ENCODE data around the gene FAM149A. TPM values are rescaled to one million over a fixed set of nuclear protein-coding genes. Genes with fewer than 3 reads are reported as not detected.

The FAM149A gene
- 12.2 to 16.1 TPM (median 13.6 TPM) in 3 replicates for total RNA-seq

DNA sequence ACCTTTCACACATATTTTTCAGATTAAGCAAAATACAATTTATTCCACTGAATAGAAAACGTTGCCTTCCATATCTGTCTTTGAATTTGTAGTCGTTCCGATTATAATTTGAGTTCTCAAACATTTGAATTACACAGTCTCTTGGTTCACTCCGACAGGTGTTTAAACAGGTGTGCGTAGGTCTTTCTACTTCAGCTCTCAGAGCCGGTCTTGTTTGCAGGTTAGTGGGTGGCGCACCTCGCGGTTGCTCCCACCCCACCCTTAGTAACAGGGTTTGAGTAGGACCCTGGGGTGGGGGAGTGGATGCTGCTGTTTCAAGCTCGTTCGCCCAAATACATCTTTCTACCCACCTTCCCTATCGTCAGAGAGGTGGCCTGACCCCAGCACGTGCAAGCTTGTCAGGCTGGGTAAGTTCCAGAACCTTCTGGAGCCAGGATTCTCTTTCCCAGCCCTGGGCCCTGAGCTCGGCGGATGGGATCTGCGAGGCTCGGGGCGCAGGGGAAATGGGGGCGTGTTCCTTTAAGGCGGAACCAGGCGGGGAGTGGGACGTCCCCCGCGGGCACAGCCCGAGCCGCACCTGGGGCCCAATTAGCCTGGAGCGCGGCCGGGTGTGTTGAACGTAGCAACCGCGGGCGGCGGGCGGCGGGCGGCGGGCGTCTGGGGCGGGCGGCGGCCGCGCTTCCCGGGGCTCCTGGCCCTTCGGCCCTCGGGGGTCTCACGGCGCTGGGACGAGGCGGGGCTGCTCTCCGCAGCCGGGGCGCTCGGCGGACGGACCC, at the start of gene FAM149A:
TSS of gene FAM149A (plus strand) at position 591 of the 776 bp plus-strand sequence.
- Mint-ChIP-seq H3K4me3 (peak within 1 kb of the TSS; percentile 83), H3K27ac (peak within 1 kb of the TSS; percentile 79), H3K4me1 (peaks cover 21% of the 10 kb centered on the region), H3K36me3 (no peaks in the 10 kb centered on the region), H3K9me3 (no peaks in the 10 kb centered on the region), H3K27me3 (ENCODE audit: low read depth) (peaks cover 32% of the 10 kb centered on the region)
- TF ChIP-seq, protein P1, sequence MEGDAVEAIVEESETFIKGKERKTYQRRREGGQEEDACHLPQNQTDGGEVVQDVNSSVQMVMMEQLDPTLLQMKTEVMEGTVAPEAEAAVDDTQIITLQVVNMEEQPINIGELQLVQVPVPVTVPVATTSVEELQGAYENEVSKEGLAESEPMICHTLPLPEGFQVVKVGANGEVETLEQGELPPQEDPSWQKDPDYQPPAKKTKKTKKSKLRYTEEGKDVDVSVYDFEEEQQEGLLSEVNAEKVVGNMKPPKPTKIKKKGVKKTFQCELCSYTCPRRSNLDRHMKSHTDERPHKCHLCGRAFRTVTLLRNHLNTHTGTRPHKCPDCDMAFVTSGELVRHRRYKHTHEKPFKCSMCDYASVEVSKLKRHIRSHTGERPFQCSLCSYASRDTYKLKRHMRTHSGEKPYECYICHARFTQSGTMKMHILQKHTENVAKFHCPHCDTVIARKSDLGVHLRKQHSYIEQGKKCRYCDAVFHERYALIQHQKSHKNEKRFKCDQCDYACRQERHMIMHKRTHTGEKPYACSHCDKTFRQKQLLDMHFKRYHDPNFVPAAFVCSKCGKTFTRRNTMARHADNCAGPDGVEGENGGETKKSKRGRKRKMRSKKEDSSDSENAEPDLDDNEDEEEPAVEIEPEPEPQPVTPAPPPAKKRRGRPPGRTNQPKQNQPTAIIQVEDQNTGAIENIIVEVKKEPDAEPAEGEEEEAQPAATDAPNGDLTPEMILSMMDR (IDR thresholded peaks at IDR 0.05; ENCODE audit: unreplicated experiment), result no peak
- peak; percentile 31 to 51 for DNase-seq (ENCODE audit: low spot score in 2 of 2, unreplicated experiment in 2 of 2)

DNA sequence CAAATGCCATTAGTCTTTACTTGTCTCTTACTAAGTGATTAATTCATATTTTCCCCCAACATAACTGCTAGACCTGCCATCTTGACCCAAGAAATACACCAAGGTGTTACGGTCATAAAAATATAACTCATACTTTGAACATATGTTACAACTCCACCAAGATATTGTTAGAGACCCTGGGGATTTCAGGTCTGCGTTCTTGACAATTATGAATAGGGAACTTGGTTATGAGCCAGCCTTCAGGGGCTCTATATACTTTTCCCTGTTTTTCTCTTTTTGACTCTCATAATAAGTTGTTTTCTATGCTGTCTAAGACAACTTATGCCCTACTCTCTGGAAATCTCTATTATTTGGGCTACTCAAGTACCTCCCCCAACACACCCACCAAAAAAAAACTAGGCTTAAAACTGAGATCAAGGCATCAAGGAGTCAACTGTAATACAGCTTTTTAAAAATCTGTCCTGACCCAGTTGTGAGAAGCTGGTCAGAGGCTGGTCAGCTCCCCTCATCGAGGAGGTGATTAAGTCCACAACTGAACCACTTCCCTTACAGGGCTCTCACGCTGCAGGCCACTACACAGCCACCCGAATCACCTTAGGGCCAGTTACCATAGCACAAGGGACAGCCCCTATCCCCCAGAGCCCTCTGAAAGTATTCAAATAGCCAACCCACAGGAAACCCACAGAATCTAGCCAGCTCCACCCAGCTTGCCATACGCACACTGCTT, 46.1 kb upstream of the FAM149A start:
- no peak overlapping the region for H3K27ac Mint-ChIP-seq
- DNase-seq (ENCODE audit: low spot score in 2 of 2, unreplicated experiment in 2 of 2), result no peak
- H3K27me3 Mint-ChIP-seq (ENCODE audit: low read depth), result no peaks in the 10 kb centered on the region
- peaks cover 5% of the 10 kb centered on the region for H3K36me3 Mint-ChIP-seq
- H3K4me3 Mint-ChIP-seq, result no peak overlapping the region
- peaks cover 44% of the 10 kb centered on the region for H3K9me3 Mint-ChIP-seq
- H3K4me1 Mint-ChIP-seq, result no peaks in the 10 kb centered on the region
- TF ChIP-seq, protein P1 (IDR thresholded peaks at IDR 0.05; ENCODE audit: unreplicated experiment), result no peak

DNA sequence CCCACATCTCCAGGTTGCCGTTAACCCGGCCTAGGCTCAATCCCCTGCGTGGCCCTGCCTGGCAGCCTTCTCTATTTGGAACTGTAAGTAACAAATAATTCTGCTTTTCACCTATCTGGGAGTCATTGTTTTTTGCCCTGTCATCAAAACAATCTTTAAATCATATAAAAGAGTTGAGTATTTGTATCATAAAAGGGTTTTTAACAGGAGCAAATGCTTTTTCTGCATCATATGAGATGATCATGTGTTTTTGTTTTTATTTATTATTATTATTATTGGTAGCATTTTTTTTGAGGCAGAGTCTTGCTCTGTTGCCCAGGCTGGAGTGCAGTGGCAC, 45.6 kb upstream of the FAM149A start:
- TF ChIP-seq, protein P1 (IDR thresholded peaks at IDR 0.05; ENCODE audit: unreplicated experiment), result no peak
- Mint-ChIP-seq H3K27me3 (ENCODE audit: low read depth) (no peaks in the 10 kb centered on the region), H3K9me3 (peaks cover 47% of the 10 kb centered on the region), H3K4me3 (no peak overlapping the region), H3K36me3 (peaks cover 5% of the 10 kb centered on the region), H3K4me1 (no peaks in the 10 kb centered on the region), H3K27ac (no peak overlapping the region)
- no peak for DNase-seq (ENCODE audit: low spot score in 2 of 2, unreplicated experiment in 2 of 2)

DNA sequence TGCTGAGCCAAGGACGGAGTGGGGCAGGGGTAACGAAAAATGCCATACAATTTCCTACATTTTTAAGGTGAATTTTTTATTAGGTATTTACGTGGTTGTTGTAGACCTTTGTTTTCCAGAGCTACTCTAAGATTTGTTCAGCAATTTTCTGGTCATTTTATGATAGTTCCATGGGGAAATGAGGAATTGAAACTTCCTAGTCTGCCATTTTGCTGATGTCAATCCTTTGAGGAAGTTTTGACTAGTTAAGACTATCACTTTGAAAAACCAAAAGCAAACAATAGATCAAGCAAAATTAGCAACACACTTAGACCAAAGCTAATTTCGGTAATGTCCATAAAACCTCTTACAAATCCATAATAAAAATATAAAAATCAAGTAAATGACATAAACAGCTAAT, 42.6 kb upstream of the FAM149A start:
- peaks cover 5% of the 10 kb centered on the region for H3K36me3 Mint-ChIP-seq
- H3K4me3 Mint-ChIP-seq, result no peak overlapping the region
- no peaks in the 10 kb centered on the region for H3K27me3 Mint-ChIP-seq (ENCODE audit: low read depth)
- peaks cover 36% of the 10 kb centered on the region for H3K9me3 Mint-ChIP-seq
- H3K27ac Mint-ChIP-seq, result no peak overlapping the region
- DNase-seq (ENCODE audit: low spot score in 2 of 2, unreplicated experiment in 2 of 2), result no peak
- TF ChIP-seq, protein P1 (IDR thresholded peaks at IDR 0.05; ENCODE audit: unreplicated experiment), result no peak
- H3K4me1 Mint-ChIP-seq, result no peaks in the 10 kb centered on the region

DNA sequence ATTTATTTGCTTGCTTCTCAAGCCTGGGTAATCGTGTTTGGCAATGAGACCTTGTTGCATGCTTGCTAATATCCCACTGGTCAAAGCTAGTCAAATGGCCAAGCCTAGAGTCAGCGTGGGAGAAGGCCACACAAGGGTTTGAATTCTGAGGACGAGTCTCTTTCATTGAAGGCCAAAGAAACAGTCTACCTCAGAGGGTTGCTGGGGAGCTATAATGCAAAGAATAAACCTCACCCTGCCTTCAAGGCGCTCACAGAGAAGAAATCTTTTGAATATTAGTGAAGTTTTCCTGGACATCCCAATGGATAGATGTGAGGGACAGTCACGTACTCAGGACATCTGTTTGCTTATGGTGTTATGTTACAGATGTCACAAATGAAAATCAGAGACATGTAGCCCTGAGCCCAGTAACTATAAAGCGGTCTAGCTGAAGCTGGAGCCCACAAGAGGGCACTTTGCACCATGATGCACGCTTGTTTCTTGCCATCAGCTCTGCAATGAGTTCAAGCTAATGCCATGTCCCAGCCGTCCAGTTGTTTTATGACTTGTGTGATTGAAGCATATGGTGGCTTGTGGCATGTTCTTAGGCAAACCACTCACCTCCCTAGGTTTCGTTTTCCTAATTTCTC, 36.6 kb upstream of the FAM149A start:
- no peak overlapping the region for H3K4me3 Mint-ChIP-seq
- H3K27me3 Mint-ChIP-seq (ENCODE audit: low read depth), result no peaks in the 10 kb centered on the region
- H3K4me1 Mint-ChIP-seq, result peaks cover 19% of the 10 kb centered on the region
- TF ChIP-seq, protein P1 (IDR thresholded peaks at IDR 0.05; ENCODE audit: unreplicated experiment), result no peak
- no peak for DNase-seq (ENCODE audit: low spot score in 2 of 2, unreplicated experiment in 2 of 2)
- H3K9me3 Mint-ChIP-seq, result peaks cover 3% of the 10 kb centered on the region
- peaks cover 2% of the 10 kb centered on the region for H3K36me3 Mint-ChIP-seq
- H3K27ac Mint-ChIP-seq, result no peak overlapping the region
